Liver (tissue), 9 donors: ENCODE results near the gene RAI14. TPM values are rescaled to one million over a fixed set of nuclear protein-coding genes. Genes with fewer than 3 reads are reported as not detected.

Experiments
- DNase-seq: peaks from one replicate; pipeline ENCODE4 v3.0.0-alpha.2; 2017; ENCODE audit warnings: low spot score
- H3K27ac ChIP-seq, 2 donors: one replicate each; pipeline ENCODE4 v1.7.0; 2013; ENCODE audit warnings: inconsistent platforms in 2 of 2, low read length in 2 of 2, control low read depth in 1 of 2, low read depth in 1 of 2, mild to moderate bottlenecking in 1 of 2
- H3K27me3 ChIP-seq, 4 donors: one replicate each; pipeline versions ENCODE4 v1.6.1 to v1.7.0; 2013; ENCODE audit warnings: low read length in 3 of 4, inconsistent platforms in 1 of 4, mild to moderate bottlenecking in 1 of 4, moderate library complexity in 1 of 4; ENCODE audit not compliant: control insufficient read depth in 4 of 4, insufficient read depth in 4 of 4
- H3K36me3 ChIP-seq, 4 donors: one replicate each; pipeline versions ENCODE4 v1.6.1 to v1.7.0; 2013; ENCODE audit warnings: low read length in 3 of 4, mild to moderate bottlenecking in 3 of 4, low read depth in 1 of 4, moderate library complexity in 1 of 4; ENCODE audit not compliant: control insufficient read depth in 4 of 4, insufficient read depth in 3 of 4
- H3K4me1 ChIP-seq, 4 donors: one replicate each; pipeline versions ENCODE4 v1.6.1 to v1.7.0; 2013; ENCODE audit warnings: low read length in 3 of 4, mild to moderate bottlenecking in 3 of 4, moderate library complexity in 1 of 4; ENCODE audit not compliant: control insufficient read depth in 4 of 4, insufficient read depth in 4 of 4
- H3K4me3 ChIP-seq, 3 donors: one replicate each; pipeline versions ENCODE4 v1.6.1 to v1.7.0; 2013; ENCODE audit warnings: low read length in 3 of 3, control low read depth in 1 of 3, low read depth in 1 of 3, mild to moderate bottlenecking in 1 of 3
- H3K9ac ChIP-seq, 2 donors: one replicate each; pipeline ENCODE4 v1.7.0; 2013; ENCODE audit warnings: low read length in 2 of 2, mild to moderate bottlenecking in 2 of 2, moderate library complexity in 2 of 2, control low read depth in 1 of 2, low read depth in 1 of 2
- H3K9me3 ChIP-seq, 4 donors: one replicate each; pipeline versions ENCODE4 v1.6.1 to v1.7.0; 2013; ENCODE audit warnings: low read length in 3 of 4; ENCODE audit not compliant: control insufficient read depth in 4 of 4
- EGR1 ChIP-seq, 2 donors: IDR thresholded peaks; 2 replicates each; pipeline ENCODE4 v1.6.1; 2016 to 2018; ENCODE audit warnings: antibody characterized with exemption in 2 of 2, low read depth in 2 of 2
- FOXA1 ChIP-seq: IDR thresholded peaks from 2 replicates; pipeline ENCODE4 v1.6.1; 2016; ENCODE audit warnings: antibody characterized with exemption
- FOXA2 ChIP-seq: IDR thresholded peaks from 2 replicates; pipeline ENCODE4 v1.6.1; 2016; ENCODE audit warnings: antibody characterized with exemption
- HNF4A ChIP-seq, 2 donors: conservative IDR thresholded peaks; 2 replicates each; pipeline ENCODE4 v1.6.1; 2016; ENCODE audit warnings: antibody characterized with exemption in 2 of 2, mild to moderate bottlenecking in 2 of 2
- HNF4G ChIP-seq: IDR thresholded peaks from 2 replicates; pipeline ENCODE4 v1.6.1; 2016; ENCODE audit warnings: antibody characterized with exemption
- JUND ChIP-seq, 2 donors: IDR thresholded peaks; 2 replicates each; pipeline ENCODE4 v1.6.1; 2016; ENCODE audit warnings: antibody characterized with exemption in 2 of 2
- RXRA ChIP-seq, 2 donors: IDR thresholded peaks; 2 replicates each; pipeline ENCODE4 v1.6.1; 2017 to 2018; ENCODE audit warnings: antibody characterized with exemption in 2 of 2, mild to moderate bottlenecking in 1 of 2
- SP1 ChIP-seq: IDR thresholded peaks from 2 replicates; pipeline ENCODE4 v1.6.1; 2018; ENCODE audit warnings: antibody characterized with exemption, mild to moderate bottlenecking
- TAF1 ChIP-seq: conservative IDR thresholded peaks from 2 replicates; pipeline ENCODE4 v1.6.1; 2016; ENCODE audit warnings: antibody characterized with exemption, mild to moderate bottlenecking
- YY1 ChIP-seq: IDR thresholded peaks from 2 replicates; pipeline ENCODE4 v1.6.1; 2016; ENCODE audit warnings: antibody characterized with exemption, mild to moderate bottlenecking
- WGBS: extraction: QIAGEN DNeasy Blood & Tissue Kit; methylation state at CpG from one replicate; pipeline ENCODE4 v1.1.7; 2013; 5-methylcytosine and 5-hydroxymethylcytosine counted together
- polyA plus RNA-seq, 2 donors: library from polyadenylated mRNA; stranded (reverse) in 1 of 2; unstranded in 1 of 2; fragments of 200-250 nt in 1 of 2; fragments of >200 nt in 1 of 2; fragmentation: Nextera tagmentation in 1 of 2; extraction: Ambion mirVana in 1 of 2; gene quantifications; one replicate each; pipeline versions ENCODE4 v1.2.1 to v1.2.3, GENCODE V29; 2013 to 2015
- total RNA-seq, 2 donors: library from RNA; depleted of rRNA; stranded (reverse); fragments of >200 nt; gene quantifications; one replicate each; pipeline ENCODE4 v1.2.3, GENCODE V29; 2014
- TF ChIP-seq, protein P1 (sequence below): IDR thresholded peaks from 2 replicates; pipeline ENCODE4 v1.6.1; 2016; ENCODE audit warnings: antibody characterized with exemption
- TF ChIP-seq, protein P2 (sequence below): IDR thresholded peaks from 2 replicates; pipeline ENCODE4 v1.6.1; 2016; ENCODE audit warnings: antibody characterized with exemption, mild to moderate bottlenecking
- TF ChIP-seq, protein P3 (sequence below): fragments of 150-350 bp; IDR thresholded peaks from 2 replicates; pipeline ENCODE4 v1.5.1; 2017; ENCODE audit warnings: improper control_type of control experiment, low read depth, low read length; ENCODE audit not compliant: missing input control
- TF ChIP-seq, protein P4 (sequence below): IDR thresholded peaks from 2 replicates; pipeline ENCODE4 v1.6.1; 2016; ENCODE audit warnings: antibody characterized with exemption
- donor health status: healthy.
- donor health status: healthy.
- donor health status: healthy.
- donor health status: healthy.
- donor health status: healthy.

Gene RAI14
- total and polyA plus RNA-seq, 4 donors = 7.8 to 21.4 (median 11.4) TPM

DNA sequence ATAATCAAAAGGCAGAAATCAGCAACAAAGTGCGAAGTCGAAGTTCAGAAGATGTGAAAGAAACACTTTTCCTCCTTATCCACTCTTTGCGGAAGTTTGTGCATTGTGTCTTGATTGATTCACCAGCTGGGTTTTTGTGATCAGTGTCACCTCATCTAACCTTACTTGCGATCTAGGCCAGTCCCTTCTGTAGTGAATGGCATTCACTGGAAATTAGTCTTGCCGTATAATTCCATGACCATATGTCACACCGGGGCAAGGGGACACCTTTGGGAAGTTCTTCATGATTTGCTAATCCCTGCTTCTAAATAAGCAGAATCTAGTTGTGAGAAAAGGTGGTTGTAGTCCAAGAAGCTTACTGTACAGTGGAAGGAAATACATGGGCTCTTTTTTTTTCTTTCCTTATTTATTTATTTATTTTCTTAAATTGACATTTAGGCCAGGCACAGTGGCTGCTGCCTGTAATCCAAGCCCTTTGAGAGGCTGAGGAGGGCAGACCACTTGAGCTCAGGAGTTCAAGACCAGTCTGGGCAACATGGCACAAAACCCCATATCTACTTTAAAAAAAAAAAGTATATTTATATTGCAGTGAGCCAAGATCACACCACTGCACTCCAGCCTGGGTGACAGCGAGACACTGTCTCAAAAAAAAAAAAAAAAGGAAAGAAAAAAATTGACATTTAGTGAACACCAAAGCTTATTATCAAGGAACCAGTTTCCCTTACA lies 7.8 kb downstream of the RAI14 start:
- H3K27me3 ChIP-seq = no peaks in the 10 kb centered on the region
- TF ChIP-seq FOXA1 = no peak
- TF ChIP-seq, protein P1, sequence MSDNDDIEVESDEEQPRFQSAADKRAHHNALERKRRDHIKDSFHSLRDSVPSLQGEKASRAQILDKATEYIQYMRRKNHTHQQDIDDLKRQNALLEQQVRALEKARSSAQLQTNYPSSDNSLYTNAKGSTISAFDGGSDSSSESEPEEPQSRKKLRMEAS = no peak
- no peak for TF ChIP-seq YY1
- TF ChIP-seq FOXA2 = no peak
- TF ChIP-seq, protein P2, sequence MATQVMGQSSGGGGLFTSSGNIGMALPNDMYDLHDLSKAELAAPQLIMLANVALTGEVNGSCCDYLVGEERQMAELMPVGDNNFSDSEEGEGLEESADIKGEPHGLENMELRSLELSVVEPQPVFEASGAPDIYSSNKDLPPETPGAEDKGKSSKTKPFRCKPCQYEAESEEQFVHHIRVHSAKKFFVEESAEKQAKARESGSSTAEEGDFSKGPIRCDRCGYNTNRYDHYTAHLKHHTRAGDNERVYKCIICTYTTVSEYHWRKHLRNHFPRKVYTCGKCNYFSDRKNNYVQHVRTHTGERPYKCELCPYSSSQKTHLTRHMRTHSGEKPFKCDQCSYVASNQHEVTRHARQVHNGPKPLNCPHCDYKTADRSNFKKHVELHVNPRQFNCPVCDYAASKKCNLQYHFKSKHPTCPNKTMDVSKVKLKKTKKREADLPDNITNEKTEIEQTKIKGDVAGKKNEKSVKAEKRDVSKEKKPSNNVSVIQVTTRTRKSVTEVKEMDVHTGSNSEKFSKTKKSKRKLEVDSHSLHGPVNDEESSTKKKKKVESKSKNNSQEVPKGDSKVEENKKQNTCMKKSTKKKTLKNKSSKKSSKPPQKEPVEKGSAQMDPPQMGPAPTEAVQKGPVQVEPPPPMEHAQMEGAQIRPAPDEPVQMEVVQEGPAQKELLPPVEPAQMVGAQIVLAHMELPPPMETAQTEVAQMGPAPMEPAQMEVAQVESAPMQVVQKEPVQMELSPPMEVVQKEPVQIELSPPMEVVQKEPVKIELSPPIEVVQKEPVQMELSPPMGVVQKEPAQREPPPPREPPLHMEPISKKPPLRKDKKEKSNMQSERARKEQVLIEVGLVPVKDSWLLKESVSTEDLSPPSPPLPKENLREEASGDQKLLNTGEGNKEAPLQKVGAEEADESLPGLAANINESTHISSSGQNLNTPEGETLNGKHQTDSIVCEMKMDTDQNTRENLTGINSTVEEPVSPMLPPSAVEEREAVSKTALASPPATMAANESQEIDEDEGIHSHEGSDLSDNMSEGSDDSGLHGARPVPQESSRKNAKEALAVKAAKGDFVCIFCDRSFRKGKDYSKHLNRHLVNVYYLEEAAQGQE = no peak
- TF ChIP-seq TAF1 = no peak
- no peak for TF ChIP-seq HNF4G
- TF ChIP-seq HNF4A (conservative IDR thresholded peaks at IDR 0.05) = no peak
- TF ChIP-seq, protein P3, sequence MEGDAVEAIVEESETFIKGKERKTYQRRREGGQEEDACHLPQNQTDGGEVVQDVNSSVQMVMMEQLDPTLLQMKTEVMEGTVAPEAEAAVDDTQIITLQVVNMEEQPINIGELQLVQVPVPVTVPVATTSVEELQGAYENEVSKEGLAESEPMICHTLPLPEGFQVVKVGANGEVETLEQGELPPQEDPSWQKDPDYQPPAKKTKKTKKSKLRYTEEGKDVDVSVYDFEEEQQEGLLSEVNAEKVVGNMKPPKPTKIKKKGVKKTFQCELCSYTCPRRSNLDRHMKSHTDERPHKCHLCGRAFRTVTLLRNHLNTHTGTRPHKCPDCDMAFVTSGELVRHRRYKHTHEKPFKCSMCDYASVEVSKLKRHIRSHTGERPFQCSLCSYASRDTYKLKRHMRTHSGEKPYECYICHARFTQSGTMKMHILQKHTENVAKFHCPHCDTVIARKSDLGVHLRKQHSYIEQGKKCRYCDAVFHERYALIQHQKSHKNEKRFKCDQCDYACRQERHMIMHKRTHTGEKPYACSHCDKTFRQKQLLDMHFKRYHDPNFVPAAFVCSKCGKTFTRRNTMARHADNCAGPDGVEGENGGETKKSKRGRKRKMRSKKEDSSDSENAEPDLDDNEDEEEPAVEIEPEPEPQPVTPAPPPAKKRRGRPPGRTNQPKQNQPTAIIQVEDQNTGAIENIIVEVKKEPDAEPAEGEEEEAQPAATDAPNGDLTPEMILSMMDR = no peak
- TF ChIP-seq JUND (IDR thresholded peaks at IDR 0.05) = no peak
- H3K4me1 ChIP-seq = no peaks in the 10 kb centered on the region
- no peak for DNase-seq
- no peak overlapping the region for H3K9ac ChIP-seq
- 87% methylated on average over 7 of the region's 7 CpGs for WGBS
- H3K4me3 ChIP-seq = no peak overlapping the region
- no peaks in the 10 kb centered on the region for H3K9me3 ChIP-seq
- H3K36me3 ChIP-seq = no peaks in the 10 kb centered on the region
- no peak overlapping the region for H3K27ac ChIP-seq

DNA sequence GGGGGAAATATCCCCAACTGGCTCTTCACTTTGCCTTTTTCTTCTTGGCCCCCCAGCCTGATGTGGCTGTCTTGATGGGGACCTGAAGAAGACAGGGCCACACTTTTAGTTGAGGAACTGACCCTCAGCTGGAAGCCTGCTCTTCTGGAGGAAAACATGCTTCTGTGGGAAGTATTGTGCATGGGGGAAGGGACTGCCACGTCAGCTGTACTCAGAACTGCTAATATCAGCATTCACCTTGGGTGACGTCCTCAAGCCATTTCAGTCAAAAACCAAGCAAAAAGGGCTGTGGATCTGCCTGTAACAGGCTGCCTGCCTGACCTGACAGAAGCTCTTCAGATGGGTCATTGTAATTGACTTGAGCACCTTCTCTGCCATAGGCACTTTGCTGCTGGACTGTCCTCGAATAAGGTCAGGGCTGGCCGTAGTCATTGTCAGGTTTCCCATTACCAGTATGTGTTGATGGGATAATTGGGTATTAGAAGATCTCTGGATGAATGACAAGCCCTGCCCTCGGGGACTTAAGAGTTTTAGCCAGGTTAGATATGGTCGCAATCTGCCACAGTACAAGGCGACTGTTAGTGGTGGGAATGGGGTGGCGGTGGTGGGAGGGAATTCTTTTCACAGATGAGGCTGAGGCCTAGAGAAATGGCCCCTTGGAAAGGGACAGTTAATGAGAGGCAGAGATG lies 10.4 kb downstream of the RAI14 start:
- H3K9me3 ChIP-seq = no peaks in the 10 kb centered on the region
- H3K4me3 ChIP-seq = no peak overlapping the region
- H3K27me3 ChIP-seq = no peaks in the 10 kb centered on the region
- H3K36me3 ChIP-seq = no peaks in the 10 kb centered on the region
- no peak overlapping the region for H3K9ac ChIP-seq
- 91% methylated on average over 8 of the region's 8 CpGs for WGBS
- DNase-seq = no peak
- H3K4me1 ChIP-seq = peaks cover 0 to 11% (median 8%) of the 10 kb centered on the region in 4 donors
- TF ChIP-seq, protein P3 = no peak
- TF ChIP-seq, protein P1 = no peak
- TF ChIP-seq SP1 (no peak), HNF4A (conservative IDR thresholded peaks at IDR 0.05) (no peak), EGR1 (IDR thresholded peaks at IDR 0.05; ENCODE audit: low read depth in 2 of 2) (no peak), RXRA (IDR thresholded peaks at IDR 0.05) (no peak), FOXA1 (no peak), TAF1 (no peak)
- TF ChIP-seq, protein P4, sequence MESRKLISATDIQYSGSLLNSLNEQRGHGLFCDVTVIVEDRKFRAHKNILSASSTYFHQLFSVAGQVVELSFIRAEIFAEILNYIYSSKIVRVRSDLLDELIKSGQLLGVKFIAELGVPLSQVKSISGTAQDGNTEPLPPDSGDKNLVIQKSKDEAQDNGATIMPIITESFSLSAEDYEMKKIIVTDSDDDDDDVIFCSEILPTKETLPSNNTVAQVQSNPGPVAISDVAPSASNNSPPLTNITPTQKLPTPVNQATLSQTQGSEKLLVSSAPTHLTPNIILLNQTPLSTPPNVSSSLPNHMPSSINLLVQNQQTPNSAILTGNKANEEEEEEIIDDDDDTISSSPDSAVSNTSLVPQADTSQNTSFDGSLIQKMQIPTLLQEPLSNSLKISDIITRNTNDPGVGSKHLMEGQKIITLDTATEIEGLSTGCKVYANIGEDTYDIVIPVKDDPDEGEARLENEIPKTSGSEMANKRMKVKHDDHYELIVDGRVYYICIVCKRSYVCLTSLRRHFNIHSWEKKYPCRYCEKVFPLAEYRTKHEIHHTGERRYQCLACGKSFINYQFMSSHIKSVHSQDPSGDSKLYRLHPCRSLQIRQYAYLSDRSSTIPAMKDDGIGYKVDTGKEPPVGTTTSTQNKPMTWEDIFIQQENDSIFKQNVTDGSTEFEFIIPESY = no peak
- H3K27ac ChIP-seq = no peak overlapping the region
